Measurements from ENCODE around the gene PATZ1.

Gene PATZ1

GRCh38 chr22:31313366-31314147, 32.6 kb downstream of the PATZ1 start:
- peak; percentile 69 for DNase-seq

- no peak for DNase-seq
Measured at GRCh38 chr22:31308181-31308580, 38.0 kb downstream of the PATZ1 start.

GRCh38 chr22:31305194-31305593, 41.0 kb downstream of the PATZ1 start:
- no peak for DNase-seq

- no peak for DNase-seq
Measured at GRCh38 chr22:31302537-31302936, 43.6 kb downstream of the PATZ1 start.

- no peak for DNase-seq
Measured at GRCh38 chr22:31302006-31302405, 44.1 kb downstream of the PATZ1 start.

- no peak for DNase-seq
Measured at GRCh38 chr22:31300896-31301295, 45.2 kb downstream of the PATZ1 start.

GRCh38 chr22:31295831-31296657, 50.1 kb downstream of the PATZ1 start:
- DNase-seq, result no peak

GRCh38 chr22:31295360-31295759, 50.8 kb downstream of the PATZ1 start:
- DNase-seq, result no peak

- DNase-seq, result peak; percentile 71 to 80
Measured at GRCh38 chr22:31292236-31292989, 53.7 kb downstream of the PATZ1 start, which contains the start of gene PIK3IP1. Gene PIK3IP1, minus strand, starts transcription at chr22:31292488. Its CDS starts 144 bp downstream, at chr22:31292344.

- no peak for DNase-seq
Measured at GRCh38 chr22:31291481-31292235, 54.5 kb downstream of the PATZ1 start.

- peak; percentile 88 to 89 for DNase-seq
Measured at GRCh38 chr22:31290494-31291471, 55.4 kb downstream of the PATZ1 start.

GRCh38 chr22:31289344-31289743, 56.8 kb downstream of the PATZ1 start:
- no peak for DNase-seq

- DNase-seq, result no peak
Measured at GRCh38 chr22:31288496-31289240, 57.5 kb downstream of the PATZ1 start.

- DNase-seq, result no peak
Measured at GRCh38 chr22:31287818-31288495, 58.2 kb downstream of the PATZ1 start.

GRCh38 chr22:31286360-31287255, 59.5 kb downstream of the PATZ1 start:
- peak in 1 of 2 donors; percentile 36 for DNase-seq

- DNase-seq, result no peak
Measured at GRCh38 chr22:31284281-31285155, 61.6 kb downstream of the PATZ1 start.

GRCh38 chr22:31282748-31283468, 63.2 kb downstream of the PATZ1 start:
- DNase-seq, result no peak
